WERI-Rb-1 (cell line): Measurements from ENCODE around the gene ROCK2.

Experiments
- DNase-seq: peaks from one replicate; pipeline ENCODE4 v3.0.0-alpha.2; 2020
- H3K27ac ChIP-seq: fragments of 250-450 bp; sonication (Bioruptor Pico); 2 replicates; pipeline ENCODE4 v1.5.1; 2020; ENCODE audit warnings: mild to moderate bottlenecking, moderate library complexity
- H3K27me3 ChIP-seq: fragments of 250-450 bp; sonication (Bioruptor Pico); 2 replicates; pipeline ENCODE4 v1.5.1; 2021; ENCODE audit warnings: mild to moderate bottlenecking, low read depth, moderate library complexity; ENCODE audit not compliant: insufficient read depth, severe bottlenecking
- H3K36me3 ChIP-seq: fragments of 250-450 bp; sonication (Bioruptor Pico); 2 replicates; pipeline ENCODE4 v1.5.1; 2020; ENCODE audit warnings: mild to moderate bottlenecking, moderate library complexity
- H3K4me3 ChIP-seq: 2 replicates; pipeline ENCODE4 v1.5.1; 2011; ENCODE audit warnings: low read depth, mild to moderate bottlenecking, control low read depth, low read length
- H3K9me3 ChIP-seq: fragments of 250-450 bp; sonication (Bioruptor Pico); 2 replicates; pipeline ENCODE4 v1.5.1; 2021; ENCODE audit warnings: mild to moderate bottlenecking, moderate library complexity; ENCODE audit not compliant: severe bottlenecking
- TF ChIP-seq, protein P1 (sequence below): IDR thresholded peaks from 2 replicates; pipeline ENCODE4 v1.5.1; 2011; ENCODE audit warnings: low read depth, mild to moderate bottlenecking, control low read depth, inconsistent platforms, low read length

The ROCK2 gene

DNA sequence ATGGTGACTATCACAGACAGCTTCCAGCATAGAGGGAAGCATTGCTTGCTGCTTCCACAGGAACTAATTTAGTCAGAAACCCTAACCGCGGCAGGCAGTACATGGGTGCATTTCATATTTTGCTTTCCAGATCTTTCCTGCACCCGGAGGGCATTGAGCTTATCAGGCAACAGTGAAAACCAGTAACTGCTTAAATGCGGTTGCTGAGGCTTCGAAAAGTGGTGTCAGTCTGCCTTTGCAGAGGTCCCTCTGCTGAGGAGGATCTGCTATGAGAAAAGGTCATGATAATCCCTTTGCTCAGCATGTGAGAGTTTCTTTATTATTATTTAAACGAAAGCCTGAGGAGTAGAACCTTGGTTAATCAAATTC is 44.6 kb upstream of the ROCK2 start:
- Histone ChIP-seq H3K27me3 (no peaks in the 10 kb centered on the region), H3K36me3 (no peaks in the 10 kb centered on the region), H3K9me3 (no peaks in the 10 kb centered on the region), H3K27ac (no peak overlapping the region), H3K4me3 (no peak overlapping the region)
- TF ChIP-seq, protein P1, sequence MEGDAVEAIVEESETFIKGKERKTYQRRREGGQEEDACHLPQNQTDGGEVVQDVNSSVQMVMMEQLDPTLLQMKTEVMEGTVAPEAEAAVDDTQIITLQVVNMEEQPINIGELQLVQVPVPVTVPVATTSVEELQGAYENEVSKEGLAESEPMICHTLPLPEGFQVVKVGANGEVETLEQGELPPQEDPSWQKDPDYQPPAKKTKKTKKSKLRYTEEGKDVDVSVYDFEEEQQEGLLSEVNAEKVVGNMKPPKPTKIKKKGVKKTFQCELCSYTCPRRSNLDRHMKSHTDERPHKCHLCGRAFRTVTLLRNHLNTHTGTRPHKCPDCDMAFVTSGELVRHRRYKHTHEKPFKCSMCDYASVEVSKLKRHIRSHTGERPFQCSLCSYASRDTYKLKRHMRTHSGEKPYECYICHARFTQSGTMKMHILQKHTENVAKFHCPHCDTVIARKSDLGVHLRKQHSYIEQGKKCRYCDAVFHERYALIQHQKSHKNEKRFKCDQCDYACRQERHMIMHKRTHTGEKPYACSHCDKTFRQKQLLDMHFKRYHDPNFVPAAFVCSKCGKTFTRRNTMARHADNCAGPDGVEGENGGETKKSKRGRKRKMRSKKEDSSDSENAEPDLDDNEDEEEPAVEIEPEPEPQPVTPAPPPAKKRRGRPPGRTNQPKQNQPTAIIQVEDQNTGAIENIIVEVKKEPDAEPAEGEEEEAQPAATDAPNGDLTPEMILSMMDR = no peak
- DNase-seq = no peak

DNA sequence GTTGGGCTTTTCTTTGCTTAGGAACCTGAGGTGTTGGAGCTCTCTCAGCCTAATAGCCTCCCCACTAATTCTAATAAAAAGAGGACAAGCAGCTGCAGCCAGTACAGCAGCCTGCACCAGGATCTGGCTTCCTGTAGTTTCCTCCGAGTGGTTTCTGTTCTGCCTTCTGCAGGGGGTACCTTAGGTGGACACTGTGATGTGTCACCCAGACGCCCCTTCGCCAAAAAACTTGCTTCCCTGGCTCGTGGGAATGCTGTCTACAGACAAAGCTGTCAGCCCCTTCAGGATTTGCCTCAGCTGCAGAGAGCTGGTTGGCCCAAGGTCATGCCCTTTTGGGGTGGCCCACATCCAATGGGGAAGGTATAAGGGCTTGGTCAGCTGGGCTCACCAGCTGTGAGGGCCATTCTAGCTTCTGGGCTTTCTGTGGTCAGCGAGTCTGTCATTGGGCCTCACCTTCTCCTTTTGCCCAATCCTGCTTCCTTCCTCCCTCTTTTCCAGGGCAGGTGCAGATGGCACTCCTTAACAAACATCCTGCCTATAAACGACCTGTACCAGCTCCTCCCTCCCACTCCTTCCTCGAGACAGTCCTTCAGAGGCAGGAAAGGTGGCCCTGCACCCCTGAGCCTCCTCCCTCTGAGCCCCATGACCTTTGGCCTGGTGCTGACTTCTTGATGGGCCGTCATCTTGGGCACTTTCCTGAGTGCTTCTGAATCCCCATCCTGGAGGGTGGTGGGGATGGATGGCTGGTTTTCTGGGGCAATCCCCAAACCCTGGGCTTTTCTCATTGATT is 44.0 kb upstream of the ROCK2 start:
- Histone ChIP-seq H3K36me3 (no peaks in the 10 kb centered on the region), H3K27me3 (no peaks in the 10 kb centered on the region), H3K4me3 (no peak overlapping the region), H3K27ac (no peak overlapping the region), H3K9me3 (no peaks in the 10 kb centered on the region)
- no peak for DNase-seq
- TF ChIP-seq, protein P1 = no peak

DNA sequence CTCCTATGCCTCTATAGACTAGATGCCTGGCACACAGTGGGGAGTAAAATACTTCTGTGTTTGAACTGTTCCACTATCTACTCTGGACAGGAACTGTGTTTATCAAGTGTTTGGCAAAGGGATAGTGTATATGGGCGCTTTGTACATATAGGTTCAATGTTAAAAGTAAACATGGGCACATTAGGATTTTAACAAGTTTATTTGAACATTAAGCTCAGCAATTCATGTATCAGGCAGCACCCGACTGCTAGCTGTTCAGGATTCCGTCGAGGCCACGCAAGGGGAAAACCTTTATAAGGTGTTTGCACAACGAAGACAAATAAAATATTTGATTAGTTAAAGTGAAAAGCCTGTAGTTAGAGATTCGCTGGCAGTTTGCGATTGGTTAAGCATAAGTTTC is 43.4 kb upstream of the ROCK2 start:
- Histone ChIP-seq H3K4me3 (no peak overlapping the region), H3K27me3 (no peaks in the 10 kb centered on the region), H3K36me3 (no peaks in the 10 kb centered on the region), H3K9me3 (no peaks in the 10 kb centered on the region), H3K27ac (no peak overlapping the region)
- TF ChIP-seq, protein P1 = no peak
- no peak for DNase-seq

DNA sequence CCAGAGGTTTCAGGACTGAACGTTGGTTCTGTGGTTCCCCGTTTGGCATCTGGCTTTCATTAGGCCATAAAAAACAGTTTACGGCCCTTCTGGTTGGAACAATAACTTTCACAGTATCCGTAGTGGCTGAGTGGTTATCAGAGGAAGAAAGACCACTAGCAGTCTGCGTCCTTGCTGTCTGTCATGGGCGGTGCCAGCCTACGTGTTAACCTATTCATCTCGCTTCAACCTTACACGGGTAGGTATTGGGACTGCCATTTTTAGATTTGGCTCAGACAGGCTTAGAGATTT is 42.6 kb upstream of the ROCK2 start:
- Histone ChIP-seq H3K4me3 (no peak overlapping the region), H3K36me3 (no peaks in the 10 kb centered on the region), H3K27me3 (no peaks in the 10 kb centered on the region), H3K9me3 (no peaks in the 10 kb centered on the region), H3K27ac (no peak overlapping the region)
- no peak for DNase-seq
- TF ChIP-seq, protein P1 = no peak

DNA sequence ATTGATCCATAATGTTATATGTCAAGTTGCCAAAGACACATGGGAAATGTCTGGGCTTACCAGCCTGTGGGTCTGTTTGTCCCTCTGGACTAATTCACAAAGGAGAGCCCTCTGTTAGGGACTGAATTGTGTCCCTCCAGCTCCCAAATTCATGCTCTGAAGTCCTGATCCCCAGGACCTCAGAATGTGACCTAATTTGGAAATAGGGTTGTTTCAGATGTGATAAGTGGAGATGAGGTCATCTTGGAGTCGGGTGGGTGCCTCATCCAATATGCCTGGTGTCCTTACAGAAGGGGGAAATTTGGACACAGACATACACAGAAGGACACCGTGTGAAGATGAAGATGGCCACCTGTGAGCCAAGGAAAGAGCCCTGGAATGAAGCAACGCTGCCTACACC is 41.4 kb upstream of the ROCK2 start:
- H3K4me3 ChIP-seq = no peak overlapping the region
- TF ChIP-seq, protein P1 = no peak
- no peaks in the 10 kb centered on the region for H3K9me3 ChIP-seq
- DNase-seq = no peak
- no peak overlapping the region for H3K27ac ChIP-seq
- no peaks in the 10 kb centered on the region for H3K36me3 ChIP-seq
- H3K27me3 ChIP-seq = no peaks in the 10 kb centered on the region

DNA sequence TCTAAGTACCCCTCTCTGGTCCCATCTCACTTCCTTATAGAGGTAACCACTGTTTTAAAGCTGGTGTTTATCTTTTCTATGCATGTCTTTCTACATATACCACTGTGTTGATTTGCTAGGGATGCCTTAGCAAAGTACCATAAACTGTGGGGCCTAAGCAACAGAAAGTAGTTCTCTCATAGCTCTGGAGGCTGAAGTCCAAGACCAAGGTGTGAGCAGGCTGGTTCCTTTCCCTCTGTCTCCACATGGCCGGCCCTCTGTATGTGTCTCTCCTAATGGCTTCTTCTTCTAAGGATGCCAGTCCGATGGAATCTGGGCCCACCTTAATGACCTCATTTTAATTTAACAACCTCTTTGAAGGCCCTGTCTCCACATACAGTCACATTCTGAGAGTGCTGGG is 40.8 kb upstream of the ROCK2 start:
- no peak for DNase-seq
- H3K4me3 ChIP-seq = no peak overlapping the region
- no peaks in the 10 kb centered on the region for H3K27me3 ChIP-seq
- H3K27ac ChIP-seq = no peak overlapping the region
- no peaks in the 10 kb centered on the region for H3K36me3 ChIP-seq
- H3K9me3 ChIP-seq = no peaks in the 10 kb centered on the region
- TF ChIP-seq, protein P1 = no peak
